H9 (cell line): ENCODE measurements around the gene WIPF2. TPM values are rescaled to one million over a fixed set of nuclear protein-coding genes. Genes with fewer than 3 reads are reported as not detected.

Source experiments
- DNase-seq: peaks from one replicate; pipeline ENCODE4 v3.0.0-alpha.2; 2017
- H2AFZ ChIP-seq: one replicate; pipeline ENCODE4 v1.6.1; 2013; ENCODE audit warnings: mild to moderate bottlenecking, low read length, control low read depth, moderate library complexity
- H2AK5ac ChIP-seq: 2 replicates; pipeline ENCODE4 v1.6.1; 2013; ENCODE audit warnings: low read length, control low read depth, mixed read lengths; ENCODE audit not compliant: insufficient read length
- H2BK120ac ChIP-seq: one replicate; pipeline ENCODE4 v1.6.1; 2013; ENCODE audit warnings: low read depth, mild to moderate bottlenecking, low read length, control low read depth, inconsistent platforms; ENCODE audit not compliant: poor library complexity, severe bottlenecking
- H2BK12ac ChIP-seq: 2 replicates; pipeline ENCODE4 v1.6.1; 2013; ENCODE audit warnings: low read length, control low read depth, mixed read lengths, low read depth; ENCODE audit not compliant: insufficient read length
- H2BK15ac ChIP-seq: 2 replicates; pipeline ENCODE4 v1.6.1; 2013; ENCODE audit warnings: low read depth, low read length, control low read depth
- H2BK20ac ChIP-seq: one replicate; pipeline ENCODE4 v1.6.1; 2013; ENCODE audit warnings: low read depth, mild to moderate bottlenecking, low read length, control low read depth, inconsistent platforms; ENCODE audit not compliant: poor library complexity, severe bottlenecking
- H2BK5ac ChIP-seq: 2 replicates; pipeline ENCODE4 v1.6.1; 2013; ENCODE audit warnings: low read length, control low read depth, mixed read lengths; ENCODE audit not compliant: insufficient read length
- H3K14ac ChIP-seq: 2 replicates; pipeline ENCODE4 v1.6.1; 2013; ENCODE audit warnings: low read length, control low read depth; ENCODE audit not compliant: insufficient read depth
- H3K18ac ChIP-seq: 2 replicates; pipeline ENCODE4 v1.6.1; 2013; ENCODE audit warnings: low read depth, mild to moderate bottlenecking, mixed read lengths, low read length, control low read depth; ENCODE audit not compliant: insufficient read length
- H3K23ac ChIP-seq: 2 replicates; pipeline ENCODE4 v1.6.1; 2013; ENCODE audit warnings: low read length, control low read depth, mixed read lengths, low read depth; ENCODE audit not compliant: insufficient read length
- H3K23me2 ChIP-seq: 2 replicates; pipeline ENCODE4 v1.6.1; 2013; ENCODE audit warnings: low read depth, mild to moderate bottlenecking, mixed read lengths, low read length, control low read depth; ENCODE audit not compliant: insufficient read length, poor library complexity, severe bottlenecking
- H3K27ac ChIP-seq: 2 replicates; pipeline ENCODE4 v1.5.1; 2013; ENCODE audit warnings: low read length, control low read depth, mixed read lengths, low read depth; ENCODE audit not compliant: insufficient read length
- H3K27me3 ChIP-seq: 2 replicates; pipeline ENCODE4 v1.6.1; 2013; ENCODE audit warnings: low read length, control low read depth, inconsistent platforms; ENCODE audit not compliant: insufficient read depth
- H3K4ac ChIP-seq: 2 replicates; pipeline ENCODE4 v1.6.1; 2013; ENCODE audit warnings: low read depth, mild to moderate bottlenecking, control low read depth, inconsistent platforms, low read length, moderate library complexity
- H3K4me1 ChIP-seq: 2 replicates; pipeline ENCODE4 v1.6.1; 2013; ENCODE audit warnings: low read length, control low read depth, inconsistent platforms; ENCODE audit not compliant: insufficient read depth
- H3K4me2 ChIP-seq: 2 replicates; pipeline ENCODE4 v1.6.1; 2013; ENCODE audit warnings: low read length, control low read depth, mixed read lengths; ENCODE audit not compliant: insufficient read length, insufficient read depth
- H3K56ac ChIP-seq: 2 replicates; pipeline ENCODE4 v1.6.1; 2013; ENCODE audit warnings: low read depth, mild to moderate bottlenecking, mixed read lengths, low read length, control low read depth; ENCODE audit not compliant: insufficient read length
- H3K79me1 ChIP-seq: 2 replicates; pipeline ENCODE4 v1.6.1; 2013; ENCODE audit warnings: low read depth, mild to moderate bottlenecking, moderate library complexity, low read length, control low read depth, inconsistent platforms; ENCODE audit not compliant: insufficient read depth, poor library complexity, severe bottlenecking
- H3K79me2 ChIP-seq: 2 replicates; pipeline ENCODE4 v1.6.1; 2013; ENCODE audit warnings: low read length, control low read depth, inconsistent platforms; ENCODE audit not compliant: insufficient read depth
- H3K9ac ChIP-seq: 2 replicates; pipeline ENCODE4 v1.6.1; 2013; ENCODE audit warnings: low read length, control low read depth, mixed read lengths; ENCODE audit not compliant: insufficient read length; ENCODE audit errors: extremely low read depth
- H3K9me3 ChIP-seq: one replicate; pipeline ENCODE4 v1.6.1; 2013; ENCODE audit warnings: low read depth, low read length, inconsistent platforms; ENCODE audit not compliant: control insufficient read depth
- H3T11ph ChIP-seq: one replicate; pipeline ENCODE4 v1.6.1; 2013; ENCODE audit warnings: mild to moderate bottlenecking, low read length, control low read depth, inconsistent platforms
- H4K20me1 ChIP-seq: one replicate; pipeline ENCODE4 v1.6.1; 2013; ENCODE audit not compliant: control insufficient read depth, insufficient read length, insufficient read depth
- H4K5ac ChIP-seq: 2 replicates; pipeline ENCODE4 v1.6.1; 2013; ENCODE audit warnings: low read depth, mild to moderate bottlenecking, mixed read lengths, low read length, control low read depth; ENCODE audit not compliant: insufficient read length
- H4K8ac ChIP-seq: replicated peaks from 2 replicates; pipeline ENCODE4 v1.6.1; 2013; ENCODE audit warnings: low read length, control low read depth, mixed read lengths, low read depth; ENCODE audit not compliant: insufficient read length
- H4K91ac ChIP-seq: 2 replicates; pipeline ENCODE4 v1.6.1; 2013; ENCODE audit warnings: low read depth, mild to moderate bottlenecking, moderate library complexity, mixed read lengths, low read length, control low read depth; ENCODE audit not compliant: insufficient read length
- H3K27ac Mint-ChIP-seq, 3 experiments: 2 replicates in 2 of 3; 3 replicates in 1 of 3; pipeline ENCODE4 v1.8.0; 2020 to 2021; ENCODE audit warnings: mixed read lengths in 3 of 3, mild to moderate bottlenecking in 1 of 3, moderate library complexity in 1 of 3
- H3K27me3 Mint-ChIP-seq: 2 replicates; pipeline ENCODE4 v1.8.0; 2021; ENCODE audit warnings: low read depth, mild to moderate bottlenecking, moderate library complexity, mixed read lengths
- H3K36me3 Mint-ChIP-seq, 3 experiments: 2 replicates in 2 of 3; 3 replicates in 1 of 3; pipeline ENCODE4 v1.8.0; 2020 to 2021; ENCODE audit warnings: low read depth in 3 of 3, mixed read lengths in 3 of 3; ENCODE audit not compliant: insufficient read depth in 1 of 3
- H3K4me1 Mint-ChIP-seq, 2 experiments: 2 replicates each; pipeline ENCODE4 v1.8.0; 2020; ENCODE audit warnings: mixed read lengths in 2 of 2
- H3K4me3 Mint-ChIP-seq, 2 experiments: 2 replicates in 1 of 2; 3 replicates in 1 of 2; pipeline ENCODE4 v1.8.0; 2020 to 2021; ENCODE audit warnings: mild to moderate bottlenecking in 2 of 2, mixed read lengths in 2 of 2, moderate library complexity in 1 of 2
- H3K9me3 Mint-ChIP-seq, 2 experiments: 2 replicates in 1 of 2; 3 replicates in 1 of 2; pipeline ENCODE4 v1.8.0; 2020; ENCODE audit warnings: mild to moderate bottlenecking in 2 of 2, mixed read lengths in 2 of 2, moderate library complexity in 1 of 2
- CTCF ChIP-seq: fragments of 200-600 bp; sonication (generic); conservative IDR thresholded peaks from 3 replicates; pipeline ENCODE4 v1.8.0; 2021; ENCODE audit warnings: antibody characterized with exemption, mild to moderate bottlenecking
- WGBS: extraction: QIAGEN DNeasy Blood & Tissue Kit; methylation state at CpG from one replicate; pipeline ENCODE4 v1.1.7; 2013; ENCODE audit warnings: missing lambda C conversion rate, low lambda C conversion rate, mixed read lengths; ENCODE audit not compliant: insufficient read length; ENCODE audit errors: extremely low coverage; 5-methylcytosine and 5-hydroxymethylcytosine counted together
- total RNA-seq: library from RNA; stranded (reverse); gene quantifications from 2 replicates; pipeline ENCODE4 v1.2.1, GENCODE V29; 2021

The WIPF2 gene
- total RNA-seq, 1 experiment from 2014 or later = 24.2 TPM

- Mint-ChIP-seq H3K4me1 (peaks cover 13 to 17% of the 10 kb centered on the region in 2 experiments), H3K4me3 (no peak overlapping the region), H3K27ac (peak overlapping the region in 2 of 3 experiments; percentile 21 to 63; a peak in 3 of 7 replicates), H3K9me3 (no peaks in the 10 kb centered on the region), H3K27me3 (peaks cover 16% of the 10 kb centered on the region), H3K36me3 (peaks cover 23 to 41% (median 30%) of the 10 kb centered on the region in 3 experiments; a peak in 6 of 7 replicates)
- no peak overlapping the region for H3K14ac ChIP-seq
- no peak for DNase-seq
- H2BK120ac ChIP-seq = no peak overlapping the region
- H2AK5ac ChIP-seq = no peak overlapping the region
- no peak overlapping the region for H3K9ac ChIP-seq
- H2BK15ac ChIP-seq = no peak overlapping the region
- no peaks in the 10 kb centered on the region for H3K9me3 ChIP-seq
- H2AFZ ChIP-seq = no peak overlapping the region
- no peak overlapping the region for H3K27ac ChIP-seq
- H3K23me2 ChIP-seq = peaks cover 6% of the 10 kb centered on the region
- no peaks in the 10 kb centered on the region for H3K79me2 ChIP-seq
- H3T11ph ChIP-seq = no peak overlapping the region
- H3K4ac ChIP-seq = no peak overlapping the region
- TF ChIP-seq CTCF = no peak
- H3K4me2 ChIP-seq = no peak overlapping the region
- no peak overlapping the region for H2BK12ac ChIP-seq
- H3K4me1 ChIP-seq = peaks cover 16% of the 10 kb centered on the region; the same call in 1 of the 2 replicates
- no peak overlapping the region for H4K5ac ChIP-seq
- H3K27me3 ChIP-seq = no peaks in the 10 kb centered on the region
- H3K18ac ChIP-seq = no peak overlapping the region
- H4K8ac ChIP-seq = no peak overlapping the region
- H3K79me1 ChIP-seq = no peaks in the 10 kb centered on the region
- no peak overlapping the region for H3K56ac ChIP-seq
- WGBS = no CpG with 5 or more reads among the region's 2 CpGs
- H2BK5ac ChIP-seq = no peak overlapping the region
- no peak overlapping the region for H2BK20ac ChIP-seq
- H4K20me1 ChIP-seq = no peaks in the 10 kb centered on the region
- H4K91ac ChIP-seq = no peak overlapping the region
- H3K23ac ChIP-seq = no peak overlapping the region
These were observed 87.3 kb downstream of the WIPF2 start for GRCh38 chr17:40306395-40306794.
